GM19468 (cell line): ENCODE results near the gene NHSL2.
A peak's percentile ranks its signal among the peaks of the same experiment; 100 is the strongest.
"Not testable (repeated sequence)": the region's sequence is repeated elsewhere in the genome, so short reads cannot be mapped to it uniquely, and the experiment has no call there.

Experiments used
- ATAC-seq: cut with Tn5 transposase; IDR thresholded peaks from one replicate; pipeline ENCODE4 v1.9.1; 2021; ENCODE audit warnings: mild to moderate bottlenecking, moderate library complexity, moderate number of reproducible peaks; ENCODE audit not compliant: unreplicated experiment; ENCODE audit errors: extremely low read depth

Gene NHSL2

GRCh38 chrX:72142094-72142793 lies 231.6 kb downstream of the NHSL2 start:
- no peak for ATAC-seq

DNA sequence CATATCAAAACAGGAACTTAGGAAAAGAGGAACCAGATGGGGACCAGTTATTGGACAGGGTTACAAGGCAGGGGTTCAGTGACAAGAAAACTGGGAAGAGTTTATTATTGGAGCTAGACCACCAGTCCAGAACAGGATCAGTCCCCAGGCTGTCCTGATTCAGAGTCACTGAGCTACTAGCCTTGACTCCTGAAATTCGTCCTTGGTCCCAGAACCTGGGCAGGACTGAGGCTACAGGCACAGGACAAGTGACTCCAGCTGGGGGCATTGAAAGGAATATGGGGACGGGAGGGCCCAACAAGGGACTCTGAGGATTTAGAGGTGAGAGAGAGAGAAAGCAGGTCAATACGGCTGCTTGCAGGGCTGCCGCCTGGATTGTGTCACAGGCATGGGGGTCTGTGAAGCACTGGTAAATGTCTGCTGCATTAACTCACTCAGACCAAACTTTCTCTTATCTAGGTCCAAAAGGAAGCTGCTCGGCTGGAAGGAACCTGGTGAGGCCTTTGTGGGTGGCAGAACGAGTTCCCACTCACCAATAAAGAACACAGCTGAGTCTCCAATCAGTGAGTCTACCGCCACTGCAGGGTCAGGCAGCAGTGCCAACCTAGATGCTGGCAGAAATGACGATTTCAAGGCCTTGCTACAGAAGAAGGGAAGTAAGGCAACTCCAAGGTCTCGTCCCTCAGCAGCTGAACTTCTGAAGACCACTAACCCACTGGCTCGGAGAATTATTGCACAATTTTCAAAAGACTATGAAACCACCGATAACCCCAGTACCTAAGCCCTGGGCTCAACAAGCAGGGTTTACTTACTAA lies 232.4 kb downstream of the NHSL2 start:
- ATAC-seq, result no peak

DNA sequence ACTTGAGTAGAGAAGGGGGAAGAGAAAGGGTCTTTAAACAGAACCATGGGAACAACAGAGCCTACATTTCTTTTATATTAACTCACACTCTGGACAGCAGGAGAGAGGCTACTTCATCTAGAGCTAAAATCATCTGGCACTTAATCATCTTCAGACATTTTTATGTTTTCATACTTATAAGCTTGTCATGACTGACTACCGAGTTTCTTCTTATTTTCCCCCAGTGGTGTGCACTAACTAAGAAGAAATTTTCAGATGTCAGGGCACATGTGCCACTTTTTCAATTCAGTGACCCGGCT lies 232.9 kb downstream of the NHSL2 start:
- no peak for ATAC-seq

- ATAC-seq, result no peak
These were observed 234.5 kb downstream of the NHSL2 start for GRCh38 chrX:72145181-72145580.

- ATAC-seq, result no peak
These were observed 235.9 kb downstream of the NHSL2 start for GRCh38 chrX:72146527-72146926.

DNA sequence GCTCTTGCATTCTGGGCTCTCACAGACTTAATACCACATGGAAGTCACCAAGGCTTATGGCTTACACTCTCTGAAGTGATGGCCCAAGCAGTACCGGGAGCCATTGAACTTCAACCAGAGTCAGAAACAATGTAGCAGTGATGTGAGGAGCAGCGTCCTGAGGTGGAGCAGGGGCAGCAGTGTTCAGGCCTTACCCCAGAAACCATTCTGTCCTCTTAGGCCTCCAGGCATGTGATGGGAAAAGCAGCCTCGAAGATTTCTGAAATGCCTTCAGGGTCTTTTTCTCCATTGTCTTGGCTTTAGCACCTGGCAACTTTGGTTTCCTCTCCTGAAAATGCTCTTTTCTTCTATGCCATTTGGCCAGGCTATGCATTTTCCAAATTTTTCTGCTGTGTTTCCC lies 248.1 kb downstream of the NHSL2 start:
- no peak for ATAC-seq

DNA sequence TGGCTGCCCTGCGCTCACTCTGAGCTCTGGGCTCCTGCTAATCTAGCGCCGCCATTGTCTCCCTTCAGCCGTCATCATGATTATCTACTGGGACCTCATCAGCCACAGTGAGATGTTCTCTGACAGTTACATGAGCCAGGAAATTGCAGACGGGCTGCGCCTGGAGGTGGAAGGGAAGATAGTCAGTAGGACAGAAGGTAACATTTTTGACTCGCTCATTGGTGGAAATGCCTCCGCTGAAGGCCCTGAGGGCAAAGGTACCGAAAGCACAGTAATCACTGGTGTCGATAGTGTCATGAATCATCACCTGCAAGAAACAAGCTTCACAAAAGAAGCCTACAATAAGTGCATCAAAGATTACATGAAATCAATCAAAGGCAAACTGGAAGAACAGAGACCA lies 249.1 kb downstream of the NHSL2 start:
- no peak for ATAC-seq

GRCh38 chrX:72165551-72165950 lies 254.9 kb downstream of the NHSL2 start:
- no peak for ATAC-seq

DNA sequence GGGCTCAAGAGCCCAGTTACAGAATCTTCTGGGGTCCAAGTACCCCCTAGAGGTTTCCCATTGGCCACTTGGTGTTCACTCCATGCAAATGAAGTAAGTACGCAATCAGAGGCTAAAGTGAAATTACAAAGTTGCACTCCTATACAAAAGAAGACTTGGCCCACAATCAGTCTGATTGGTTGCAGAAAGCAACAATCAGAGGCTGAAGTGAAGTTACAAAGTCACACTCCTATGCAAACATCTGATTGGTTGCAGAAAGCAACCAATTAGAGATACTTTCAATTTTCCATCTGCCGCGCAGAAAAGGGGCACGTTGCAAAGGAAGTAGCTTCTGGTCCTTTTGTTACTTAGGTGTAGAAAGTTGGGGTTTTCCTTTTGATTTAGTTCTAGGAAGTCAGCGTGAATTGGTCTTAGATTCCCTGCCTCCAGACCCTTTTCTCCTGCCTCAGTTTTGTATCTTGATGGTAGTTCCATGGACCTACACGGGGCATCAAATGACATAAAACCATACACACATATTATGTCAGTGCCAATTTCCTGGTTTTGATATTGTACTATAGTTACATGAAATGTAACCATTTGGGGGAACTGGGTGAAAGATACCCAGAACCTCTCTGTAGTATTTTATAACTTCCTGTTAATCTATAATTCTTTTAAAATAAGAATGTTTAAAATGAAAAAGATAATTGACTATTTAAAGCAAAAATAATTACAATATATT lies 258.5 kb downstream of the NHSL2 start:
- ATAC-seq, result no peak

GRCh38 chrX:72176289-72176688 lies 265.6 kb downstream of the NHSL2 start:
- not testable (repeated sequence) for ATAC-seq

GRCh38 chrX:72176981-72177380 lies 266.3 kb downstream of the NHSL2 start:
- no peak for ATAC-seq

DNA sequence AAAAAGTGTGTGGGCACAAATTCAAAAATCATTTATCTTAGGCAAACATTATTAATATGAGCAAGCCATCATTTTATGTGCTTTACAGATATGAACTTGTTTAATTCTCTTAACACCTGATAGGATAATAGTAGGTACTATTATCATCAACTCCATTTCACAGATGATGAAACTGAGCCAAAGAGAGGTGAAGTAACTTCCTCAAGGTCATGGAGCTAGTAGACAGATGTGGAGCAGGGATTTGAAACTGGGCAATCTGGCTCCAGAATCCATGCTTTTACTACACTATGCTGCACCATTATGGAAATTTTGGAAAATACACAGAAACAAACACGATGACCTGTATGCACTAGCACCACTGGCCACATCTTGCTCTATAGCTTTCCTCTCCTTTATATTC lies 269.9 kb downstream of the NHSL2 start:
- ATAC-seq, result no peak

DNA sequence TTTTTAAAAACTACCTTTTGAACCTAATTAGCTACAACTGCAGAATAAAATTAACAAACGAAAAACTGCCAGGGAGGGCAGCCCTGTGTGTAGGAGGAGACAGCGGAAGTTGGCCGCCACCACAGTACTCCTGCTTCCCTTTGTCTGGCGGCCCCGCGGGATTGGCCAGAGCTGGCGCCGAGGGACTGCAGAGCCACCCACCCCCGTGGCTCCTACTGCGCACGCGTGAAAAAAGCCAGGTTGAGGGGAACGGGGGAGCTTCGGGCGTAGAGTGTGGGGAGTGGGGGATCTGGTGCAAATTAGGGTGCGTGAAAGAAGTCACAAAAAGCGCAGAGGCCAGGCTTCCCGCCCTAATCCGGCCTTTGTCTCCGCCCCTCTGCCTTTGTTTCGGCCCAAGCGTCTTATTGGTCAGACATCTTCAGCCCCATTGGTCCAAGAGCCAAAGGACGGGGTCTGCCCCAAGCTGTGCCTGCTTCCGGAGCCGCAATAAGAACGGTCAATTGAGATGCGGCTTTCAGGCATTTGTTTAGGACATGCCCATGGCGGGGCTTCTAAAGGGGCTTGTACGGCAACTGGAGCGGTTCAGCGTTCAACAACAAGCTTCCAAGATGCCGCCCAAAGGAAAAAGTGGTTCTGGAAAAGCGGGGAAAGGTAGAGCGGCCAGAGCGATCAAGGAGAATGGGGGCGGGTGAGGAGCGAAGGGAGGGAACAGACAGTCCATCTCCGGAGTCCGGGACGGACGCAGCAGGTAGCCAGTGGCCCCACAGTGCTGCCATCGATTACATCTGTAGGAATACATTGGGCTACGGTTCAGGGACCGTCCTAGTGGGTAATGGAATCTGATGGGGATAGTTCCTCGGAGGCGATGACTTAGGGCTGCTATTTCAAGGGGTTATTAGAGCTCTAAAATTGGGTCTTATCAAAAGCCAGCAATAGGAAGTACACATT lies 270.8 kb downstream of the NHSL2 start, which contains the start of gene PIN4:
Gene PIN4 (plus strand): TSS at position 580 of the 948 bp plus-strand sequence. CDS start 29 bp downstream, at position 609.
- ATAC-seq, result peak; percentile 86

DNA sequence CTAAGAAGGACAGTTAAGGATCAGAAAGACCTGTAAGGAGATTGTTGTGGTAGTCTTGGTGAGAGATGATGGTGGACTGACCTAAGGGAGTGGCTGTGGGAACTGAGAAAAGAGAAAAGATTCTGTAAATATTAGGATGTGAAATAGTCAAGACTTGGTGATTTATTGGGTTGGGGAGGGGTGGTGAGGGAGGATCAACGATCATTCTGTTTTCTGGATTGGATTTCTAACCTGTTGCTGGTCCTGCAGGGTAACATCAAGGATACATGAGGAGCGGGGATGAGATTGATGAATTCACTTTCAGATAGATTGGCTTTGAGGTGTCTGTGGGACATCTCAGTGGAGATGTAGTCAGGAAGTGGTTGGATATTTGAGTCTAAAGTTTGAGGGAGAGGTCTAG lies 272.3 kb downstream of the NHSL2 start:
- no peak for ATAC-seq

- ATAC-seq, result no peak
These were observed 291.3 kb downstream of the NHSL2 start for GRCh38 chrX:72201836-72202536.
